ENCODE measurements around the gene DNAI2.

DNAI2 gene

DNA sequence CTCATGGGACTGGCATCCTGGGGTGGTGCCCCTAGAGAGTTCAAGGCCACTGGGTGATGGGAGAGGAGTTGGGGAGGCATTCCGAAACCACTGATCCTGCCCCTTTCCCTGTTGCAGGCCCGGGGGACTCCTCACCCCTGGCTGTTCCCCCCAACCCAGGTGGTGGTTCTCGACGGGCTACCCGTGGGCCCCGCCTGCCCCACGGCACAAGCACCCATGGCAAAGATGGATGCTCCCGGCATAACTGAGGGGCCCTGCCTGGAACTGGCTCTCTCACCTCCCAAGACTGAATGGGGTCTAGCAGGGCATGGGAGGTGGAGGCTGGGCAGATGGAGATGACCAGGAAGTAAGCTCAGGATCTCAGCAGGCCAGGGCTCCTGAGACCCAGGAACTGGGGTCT, 81.0 kb downstream of the DNAI2 start:
- DNase-seq (ENCODE audit: extremely low spot score) = no peak
- ChIA-PET CTCF (interaction anchor here (1.3 to 4.6 kb wide), 2 partner anchors 13 to 56 kb away, joined by 3 to 24 read pairs; partner anchors contain the start of gene GPR142), POLR2A (no interaction called here)
- TF ChIP-seq, protein P1, sequence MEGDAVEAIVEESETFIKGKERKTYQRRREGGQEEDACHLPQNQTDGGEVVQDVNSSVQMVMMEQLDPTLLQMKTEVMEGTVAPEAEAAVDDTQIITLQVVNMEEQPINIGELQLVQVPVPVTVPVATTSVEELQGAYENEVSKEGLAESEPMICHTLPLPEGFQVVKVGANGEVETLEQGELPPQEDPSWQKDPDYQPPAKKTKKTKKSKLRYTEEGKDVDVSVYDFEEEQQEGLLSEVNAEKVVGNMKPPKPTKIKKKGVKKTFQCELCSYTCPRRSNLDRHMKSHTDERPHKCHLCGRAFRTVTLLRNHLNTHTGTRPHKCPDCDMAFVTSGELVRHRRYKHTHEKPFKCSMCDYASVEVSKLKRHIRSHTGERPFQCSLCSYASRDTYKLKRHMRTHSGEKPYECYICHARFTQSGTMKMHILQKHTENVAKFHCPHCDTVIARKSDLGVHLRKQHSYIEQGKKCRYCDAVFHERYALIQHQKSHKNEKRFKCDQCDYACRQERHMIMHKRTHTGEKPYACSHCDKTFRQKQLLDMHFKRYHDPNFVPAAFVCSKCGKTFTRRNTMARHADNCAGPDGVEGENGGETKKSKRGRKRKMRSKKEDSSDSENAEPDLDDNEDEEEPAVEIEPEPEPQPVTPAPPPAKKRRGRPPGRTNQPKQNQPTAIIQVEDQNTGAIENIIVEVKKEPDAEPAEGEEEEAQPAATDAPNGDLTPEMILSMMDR (IDR thresholded peaks at IDR 0.05; ENCODE audit: control extremely low read depth, extremely low read depth, low read depth, missing control alignments) = no peak

DNA sequence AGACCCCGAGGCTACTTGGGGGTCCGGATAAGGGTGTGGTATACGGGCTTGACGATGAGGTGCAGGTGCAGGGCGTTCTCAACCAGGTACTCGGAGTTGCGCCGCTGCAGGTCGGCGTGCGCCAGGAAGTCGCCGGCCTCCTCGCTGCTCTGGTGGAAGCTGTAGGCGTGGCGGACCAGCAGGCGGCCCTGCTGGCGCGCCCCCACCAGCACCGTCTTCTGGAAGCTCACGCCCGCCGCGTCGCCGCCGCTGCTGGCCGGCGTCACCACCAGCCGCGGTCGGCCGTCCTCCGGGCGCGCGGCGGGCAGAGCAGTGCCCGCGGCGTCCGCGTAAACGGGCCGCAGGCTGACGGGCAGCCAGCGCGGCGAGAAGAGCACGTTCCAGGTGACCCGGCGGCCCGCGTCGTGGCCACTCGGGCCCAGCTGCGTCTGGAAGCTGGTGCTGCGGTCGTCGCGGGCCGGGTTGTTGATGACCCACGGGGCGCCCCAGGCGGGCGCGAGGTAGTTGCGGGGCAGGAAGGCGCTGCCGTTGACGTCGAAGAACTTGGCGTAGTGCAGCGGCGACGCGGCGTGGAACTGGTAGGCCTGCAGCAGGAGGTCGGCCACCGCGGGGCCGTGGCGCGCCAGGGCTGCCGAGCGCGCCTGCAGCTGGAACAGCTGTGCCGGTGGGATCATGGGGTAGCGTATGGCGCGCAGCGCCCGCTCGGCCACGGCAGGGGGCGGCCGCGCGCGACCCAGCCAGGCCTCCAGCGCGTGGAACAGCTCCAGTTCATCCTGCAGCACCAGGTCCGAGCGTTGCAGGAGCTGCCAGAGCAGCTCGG, 82.8 kb downstream of the DNAI2 start:
- TF ChIP-seq, protein P1 (IDR thresholded peaks at IDR 0.05; ENCODE audit: control extremely low read depth, extremely low read depth, low read depth, missing control alignments) = no peak
- POLR2A ChIA-PET = no interaction called here
- no peak for DNase-seq (ENCODE audit: extremely low spot score)
- CTCF ChIA-PET = interaction anchor here (1.2 to 4.6 kb wide), 5 partner anchors 11 to 58 kb away, joined by 3 to 24 read pairs (median 7); partner anchors contain the start of gene GPR142

DNA sequence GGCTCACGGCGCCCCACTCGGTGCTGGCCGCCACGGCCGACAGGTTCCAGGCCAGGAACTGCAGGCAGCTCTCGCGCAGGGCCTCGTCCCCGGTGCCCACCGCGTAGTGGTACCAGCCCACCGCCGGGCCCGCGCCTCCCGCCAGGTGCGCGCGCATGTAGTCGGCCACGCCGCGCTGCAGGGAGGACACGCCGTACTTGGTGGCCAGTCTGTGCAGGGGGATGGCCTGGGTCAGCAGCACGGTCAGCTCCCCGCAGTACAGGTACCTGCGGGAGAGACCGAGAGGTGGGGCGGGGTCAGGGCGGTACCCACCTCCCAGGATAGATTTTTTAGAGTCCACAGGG, 83.4 kb downstream of the DNAI2 start:
- POLR2A ChIA-PET = no interaction called here
- CTCF ChIA-PET = interaction anchor here (1.2 to 4.6 kb wide), 4 partner anchors 11 to 22 kb away, joined by 3 to 24 read pairs (median 8); partner anchors contain the start of gene GPR142
- TF ChIP-seq, protein P1 (IDR thresholded peaks at IDR 0.05; ENCODE audit: control extremely low read depth, extremely low read depth, low read depth, missing control alignments) = no peak
- DNase-seq (ENCODE audit: extremely low spot score) = no peak

DNA sequence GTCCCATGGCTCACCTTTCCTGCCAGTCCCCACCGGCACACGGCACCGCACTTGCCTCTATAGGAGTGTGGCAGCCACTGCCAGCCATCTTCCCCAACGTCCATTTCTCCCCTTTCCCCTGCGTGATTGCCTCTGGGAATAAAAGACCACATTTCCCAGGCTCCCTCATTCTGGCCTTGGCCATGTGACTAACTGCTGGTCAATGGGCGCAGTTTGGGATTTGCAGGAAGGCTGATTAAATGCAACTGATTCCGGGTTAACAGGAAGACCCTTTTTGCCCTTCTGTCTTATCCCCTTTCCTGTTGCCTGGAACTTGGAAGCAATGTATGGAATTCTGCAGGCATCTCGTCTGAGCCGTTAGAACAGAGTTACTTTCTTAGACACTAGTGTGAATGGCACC, 84.7 kb downstream of the DNAI2 start:
- no peak for DNase-seq (ENCODE audit: extremely low spot score)
- POLR2A ChIA-PET = no interaction called here
- TF ChIP-seq, protein P1 (IDR thresholded peaks at IDR 0.05; ENCODE audit: control extremely low read depth, extremely low read depth, low read depth, missing control alignments) = no peak
- CTCF ChIA-PET = interaction anchor here (1.9 to 4.6 kb wide), 4 partner anchors 9 to 20 kb away, joined by 7 to 24 read pairs (median 10); partner anchors contain the start of gene GPR142

DNA sequence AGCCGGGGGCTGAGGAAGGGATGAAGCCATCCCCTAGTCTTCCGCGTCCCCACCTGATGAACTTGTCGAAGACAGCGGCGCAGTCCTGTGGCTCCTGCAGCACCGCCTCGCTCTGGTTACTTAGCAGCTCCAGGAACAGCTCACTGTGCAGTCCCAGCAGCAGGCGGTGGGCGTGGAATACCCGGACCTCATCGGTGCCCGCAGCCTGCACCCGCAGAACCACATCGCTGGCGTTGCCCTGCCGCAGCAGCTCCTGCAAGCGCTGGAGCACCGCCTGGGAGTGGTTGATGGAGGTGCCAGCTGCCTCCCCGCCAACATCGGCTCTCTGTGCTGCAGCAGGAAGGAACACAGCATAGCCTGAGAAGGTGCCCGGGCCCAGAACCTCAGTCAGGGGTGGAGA, 85.9 kb downstream of the DNAI2 start:
- TF ChIP-seq, protein P1 (IDR thresholded peaks at IDR 0.05; ENCODE audit: control extremely low read depth, extremely low read depth, low read depth, missing control alignments) = no peak
- ChIA-PET CTCF (interaction anchor here (0.8 to 1.9 kb wide), 4 partner anchors 8 to 98 kb away, joined by 4 to 12 read pairs (median 4); no protein-coding TSS in a partner anchor), POLR2A (no interaction called here)
- DNase-seq (ENCODE audit: extremely low spot score) = no peak

DNA sequence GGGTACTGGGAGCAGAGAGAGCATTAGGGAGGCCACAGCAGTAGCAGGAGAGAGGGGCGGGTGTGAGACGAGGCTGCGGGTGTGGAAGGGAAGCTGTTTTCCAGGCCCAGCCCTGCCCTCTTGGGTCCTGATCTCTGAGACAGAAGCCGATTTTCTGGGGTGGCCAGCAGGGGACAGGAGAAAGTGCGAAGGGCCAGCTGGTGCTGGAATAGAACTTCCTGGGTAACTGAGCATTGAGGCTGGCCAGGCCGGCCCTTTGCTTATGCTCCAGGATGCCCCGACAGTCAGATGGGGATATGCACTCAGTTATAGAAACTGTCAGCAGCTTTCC, 86.8 kb downstream of the DNAI2 start:
- ChIA-PET CTCF (interaction anchor here (1.0 to 6.2 kb wide), 12 partner anchors 8 to 226 kb away, joined by 3 to 50 read pairs (median 4); no protein-coding TSS in a partner anchor), POLR2A (no interaction called here)
- no peak for DNase-seq (ENCODE audit: extremely low spot score)
- TF ChIP-seq, protein P1 (IDR thresholded peaks at IDR 0.05; ENCODE audit: control extremely low read depth, extremely low read depth, low read depth, missing control alignments) = no peak
